Measurements from ENCODE around the gene PPM1K.

GRCh38 chr4:88230969-88231771 lies 53.2 kb downstream of the PPM1K start:
- no peak for TF ChIP-seq TAF1 (IDR thresholded peaks at IDR 0.05; ENCODE audit: borderline replicate concordance, low read depth, low read length)
- TF ChIP-seq POLR2A (IDR thresholded peaks at IDR 0.05; ENCODE audit: low read depth, low read length) = no peak
